Breast epithelium (tissue), 3 donors: ENCODE data around the gene TLE1.

Experiments used
- CTCF ChIP-seq, 3 donors: fragments of 450-650 bp; IDR thresholded peaks; one replicate each; pipeline ENCODE4 v1.5.1; 2016 to 2017; ENCODE audit warnings: antibody characterized with exemption in 3 of 3, mild to moderate bottlenecking in 3 of 3, moderate library complexity in 3 of 3
- POLR2A ChIP-seq: fragments of 450-650 bp; IDR thresholded peaks from one replicate; pipeline ENCODE4 v1.6.1; 2016; ENCODE audit warnings: antibody characterized with exemption, mild to moderate bottlenecking, moderate library complexity

GRCh38 chr9:81589819-81590218 lies 99.5 kb downstream of the TLE1 start:
- no peak for TF ChIP-seq CTCF (IDR thresholded peaks at IDR 0.05)
- no peak for TF ChIP-seq POLR2A
